SK-N-SH treated with all-trans-retinoic acid at 6 μM for 48 hours (cell line): ENCODE data around the gene MRGPRF.

Experiments used
- ZFP3 ChIP-seq: fragments of 250-450 bp; sonication (Bioruptor Pico); IDR thresholded peaks from 2 replicates; pipeline ENCODE4 v1.5.0; 2020; ENCODE audit warnings: mild to moderate bottlenecking, moderate library complexity
- ZFP30 ChIP-seq: fragments of 450-650 bp; formaldehyde crosslinking; IDR thresholded peaks from 2 replicates; pipeline ENCODE4 v1.5.0; 2022; ENCODE audit warnings: mild to moderate bottlenecking, moderate library complexity

DNA sequence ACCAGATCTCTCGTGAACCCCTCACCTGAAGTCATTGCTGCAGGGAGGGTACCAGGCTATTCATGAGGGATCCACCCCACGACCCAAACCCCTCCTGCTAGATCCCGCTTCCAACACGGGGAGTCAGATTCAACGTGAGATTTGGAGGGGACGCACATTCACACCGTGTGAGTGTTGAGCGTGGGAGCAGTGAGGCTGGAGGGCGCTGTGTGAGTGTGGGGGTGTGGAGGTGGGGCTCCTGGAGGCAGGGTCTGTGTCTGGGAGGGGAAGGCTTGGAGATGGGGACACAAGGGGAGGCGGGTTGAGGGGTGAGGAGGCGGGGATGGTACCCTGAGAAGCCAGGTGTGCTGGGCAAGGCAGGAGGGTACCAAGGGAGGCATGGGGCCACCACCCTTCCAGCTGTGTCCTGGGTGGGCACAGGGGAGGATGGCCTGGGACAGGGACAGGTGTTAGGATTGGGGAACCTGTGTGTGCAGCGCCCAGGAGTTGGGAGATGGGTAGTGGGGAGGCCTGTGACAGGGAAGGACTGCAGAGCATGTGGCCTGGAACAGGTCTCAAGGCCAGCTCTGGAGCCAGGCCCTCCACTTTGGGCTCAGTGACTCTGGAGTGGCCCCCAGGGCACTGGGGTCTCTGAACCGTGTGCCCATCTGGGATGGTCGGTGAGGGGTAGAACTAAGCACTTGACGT lies 49.3 kb upstream of the MRGPRF start:
- TF ChIP-seq ZFP3 (CRISPR knock-in tag): no peak
- TF ChIP-seq ZFP30 (CRISPR knock-in tag): no peak
